Lung (tissue), 12 donors: ENCODE measurements around the gene ENOX2. TPM values are rescaled to one million over a fixed set of nuclear protein-coding genes. Genes with fewer than 3 reads are reported as not detected.

ENCODE experiments used
- ATAC-seq: fragments of 200-7000 bp; cut with Tn5 transposase; one replicate; pipeline ENCODE4 v1.9.1; 2020; ENCODE audit warnings: moderate number of reproducible peaks; ENCODE audit not compliant: insufficient read depth, low FRiP score
- DNase-seq, 3 donors: peaks; one replicate each; pipeline ENCODE4 v3.0.0-alpha.2; 2013 to 2017
- H3K27ac ChIP-seq, 2 donors: one replicate each; pipeline ENCODE4 v1.5.1; 2013; ENCODE audit warnings: mild to moderate bottlenecking in 2 of 2, moderate library complexity in 2 of 2, control low read depth in 1 of 2, inconsistent platforms in 1 of 2, low read depth in 1 of 2, low read length in 1 of 2
- H3K27me3 ChIP-seq, 3 donors: one replicate each; pipeline ENCODE4 v1.5.1; 2013; ENCODE audit warnings: low read length in 2 of 3; ENCODE audit not compliant: control insufficient read depth in 3 of 3, insufficient read depth in 3 of 3
- H3K36me3 ChIP-seq, 4 donors: one replicate each; pipeline ENCODE4 v1.5.1; 2013; ENCODE audit warnings: low read length in 4 of 4, mild to moderate bottlenecking in 1 of 4, moderate library complexity in 1 of 4; ENCODE audit not compliant: control insufficient read depth in 4 of 4, insufficient read depth in 4 of 4
- H3K4me1 ChIP-seq, 5 donors: one replicate each; pipeline ENCODE4 v1.5.1; 2013; ENCODE audit warnings: low read length in 5 of 5, mild to moderate bottlenecking in 2 of 5, moderate library complexity in 1 of 5; ENCODE audit not compliant: control insufficient read depth in 5 of 5, insufficient read depth in 5 of 5
- H3K4me3 ChIP-seq: one replicate; pipeline ENCODE4 v1.5.1; 2013; ENCODE audit warnings: mild to moderate bottlenecking, control low read depth, moderate library complexity
- H3K9ac ChIP-seq, 2 donors: one replicate each; pipeline ENCODE4 v1.5.1; 2013; ENCODE audit warnings: low read length in 2 of 2, control low read depth in 1 of 2; ENCODE audit not compliant: insufficient read depth in 1 of 2
- H3K9me3 ChIP-seq, 4 donors: one replicate each; pipeline ENCODE4 v1.5.1; 2013; ENCODE audit warnings: low read length in 3 of 4, mild to moderate bottlenecking in 1 of 4, moderate library complexity in 1 of 4; ENCODE audit not compliant: control insufficient read depth in 4 of 4, insufficient read depth in 3 of 4
- WGBS, 2 donors: extraction: QIAGEN DNeasy Blood & Tissue Kit; methylation state at CpG; one replicate each; pipeline ENCODE4 v1.1.7; 2013; 5-methylcytosine and 5-hydroxymethylcytosine counted together
- polyA plus RNA-seq, 2 donors: library from polyadenylated mRNA; stranded (reverse); fragments of 200-250 nt; gene quantifications; one replicate each; pipeline ENCODE4 v1.2.1, GENCODE V29; 2013
- total RNA-seq, 2 donors: library from RNA; depleted of rRNA in 1 of 2; stranded (reverse); fragments of >200 nt in 1 of 2; gene quantifications; one replicate each; pipeline ENCODE4 v1.2.1, GENCODE V29; 2014 to 2021
- TF ChIP-seq, protein P1 (sequence below): IDR thresholded peaks from 2 replicates; pipeline ENCODE4 v1.5.1; 2012; ENCODE audit warnings: mild to moderate bottlenecking; ENCODE audit errors: control extremely low read depth, extremely low read depth
- donor health status: control.
- donor health status: control.
- donor health status: Bipolar disorder and iron deficiency.
- donor health status: healthy.
- donor health status: DM: yes; HTN: yes; CAD: no.

ENOX2 gene
- total and polyA plus RNA-seq, 4 donors: 3.4 to 15.8 (median 10.8) TPM

DNA sequence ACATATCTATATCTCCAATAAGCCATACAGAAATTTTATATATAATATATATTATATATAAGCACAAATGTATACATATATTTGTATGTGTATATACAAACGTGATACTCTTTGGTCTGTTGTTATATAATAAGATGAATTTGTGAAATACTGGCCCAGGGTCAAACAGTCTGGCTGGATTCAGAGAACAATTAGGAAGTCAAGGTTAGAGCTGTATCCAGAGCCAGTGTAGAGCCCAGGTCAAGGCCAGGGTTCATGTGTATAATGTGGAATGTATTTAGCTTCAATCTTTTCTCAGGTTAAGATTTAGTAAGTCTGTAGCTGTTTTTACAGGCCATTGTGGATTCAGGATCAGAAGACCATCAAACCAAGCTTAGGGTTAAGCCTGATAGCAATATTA lies 3.8 kb upstream of the ENOX2 start:
- ATAC-seq (no peak), DNase-seq (no peak)
- TF ChIP-seq, protein P1, sequence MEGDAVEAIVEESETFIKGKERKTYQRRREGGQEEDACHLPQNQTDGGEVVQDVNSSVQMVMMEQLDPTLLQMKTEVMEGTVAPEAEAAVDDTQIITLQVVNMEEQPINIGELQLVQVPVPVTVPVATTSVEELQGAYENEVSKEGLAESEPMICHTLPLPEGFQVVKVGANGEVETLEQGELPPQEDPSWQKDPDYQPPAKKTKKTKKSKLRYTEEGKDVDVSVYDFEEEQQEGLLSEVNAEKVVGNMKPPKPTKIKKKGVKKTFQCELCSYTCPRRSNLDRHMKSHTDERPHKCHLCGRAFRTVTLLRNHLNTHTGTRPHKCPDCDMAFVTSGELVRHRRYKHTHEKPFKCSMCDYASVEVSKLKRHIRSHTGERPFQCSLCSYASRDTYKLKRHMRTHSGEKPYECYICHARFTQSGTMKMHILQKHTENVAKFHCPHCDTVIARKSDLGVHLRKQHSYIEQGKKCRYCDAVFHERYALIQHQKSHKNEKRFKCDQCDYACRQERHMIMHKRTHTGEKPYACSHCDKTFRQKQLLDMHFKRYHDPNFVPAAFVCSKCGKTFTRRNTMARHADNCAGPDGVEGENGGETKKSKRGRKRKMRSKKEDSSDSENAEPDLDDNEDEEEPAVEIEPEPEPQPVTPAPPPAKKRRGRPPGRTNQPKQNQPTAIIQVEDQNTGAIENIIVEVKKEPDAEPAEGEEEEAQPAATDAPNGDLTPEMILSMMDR: no peak
- Histone ChIP-seq H3K4me3 (no peak overlapping the region), H3K27ac (no peak overlapping the region), H3K9ac (no peak overlapping the region), H3K36me3 (no peaks in the 10 kb centered on the region), H3K9me3 (no peaks in the 10 kb centered on the region), H3K27me3 (peaks cover 0 to 18% (median 18%) of the 10 kb centered on the region in 3 donors), H3K4me1 (peaks cover 0 to 6% (median 0%) of the 10 kb centered on the region in 5 donors)
- 37 to 72% methylated on average over 1 of the region's 1 CpG for WGBS, 2 donors

- DNase-seq: no peak
- H3K27ac ChIP-seq: peak overlapping the region in 1 of 2 donors; percentile 95
- peaks cover 0 to 3% (median 0%) of the 10 kb centered on the region in 4 donors for H3K9me3 ChIP-seq
- peak; percentile 1 for ATAC-seq
- WGBS, 2 donors: 0 to 24% methylated on average over 8 to 11 of the region's 11 CpGs
- H3K4me1 ChIP-seq: peaks cover 0 to 8% (median 0%) of the 10 kb centered on the region in 5 donors
- peaks cover 0 to 36% (median 12%) of the 10 kb centered on the region in 3 donors for H3K27me3 ChIP-seq
- TF ChIP-seq, protein P1: no peak
- no peaks in the 10 kb centered on the region for H3K36me3 ChIP-seq
- peak overlapping the region; percentile 43 for H3K4me3 ChIP-seq
- peak overlapping the region in 1 of 2 donors; percentile 76 for H3K9ac ChIP-seq
Observed at GRCh38 chrX:130902446-130902782, 595 bp downstream of the ENOX2 start.

DNA sequence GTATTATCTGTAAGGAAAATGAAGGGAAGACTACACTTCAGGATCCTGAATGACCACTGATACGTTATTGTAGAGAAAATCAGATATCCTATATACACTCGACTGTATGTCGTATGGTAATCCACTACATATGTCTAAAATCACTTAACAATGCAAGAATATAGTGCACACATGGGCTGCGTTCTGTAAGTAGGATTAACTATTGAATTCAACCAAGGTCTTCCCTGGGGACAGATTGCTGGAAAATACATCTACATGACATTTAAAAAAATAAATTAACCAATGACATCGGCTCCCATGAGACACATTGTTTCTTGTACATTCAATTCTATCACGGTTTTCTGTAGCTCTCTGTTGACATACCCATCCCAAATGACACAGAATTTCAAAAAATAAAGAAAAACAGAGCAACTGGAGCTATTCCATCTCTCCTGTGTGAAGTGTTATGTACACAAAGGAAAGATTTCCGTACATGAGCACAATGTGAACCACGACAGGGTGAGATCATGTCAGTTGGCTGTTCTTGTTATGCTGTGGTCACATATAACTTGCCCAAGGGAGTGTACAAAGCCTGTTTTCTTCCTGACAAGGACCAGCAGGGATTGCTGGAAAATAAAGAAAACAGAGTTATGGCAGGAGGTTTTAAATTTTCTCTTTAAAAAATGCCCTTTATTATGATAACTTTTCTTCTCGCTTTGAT lies 6.1 kb downstream of the ENOX2 start:
- H3K9ac ChIP-seq: no peak overlapping the region
- ATAC-seq: no peak
- peaks cover 0 to 4% (median 0%) of the 10 kb centered on the region in 5 donors for H3K4me1 ChIP-seq
- peaks cover 0 to 55% (median 10%) of the 10 kb centered on the region in 3 donors for H3K27me3 ChIP-seq
- H3K36me3 ChIP-seq: peaks cover 0 to 1% (median 0%) of the 10 kb centered on the region in 4 donors
- H3K27ac ChIP-seq: no peak overlapping the region
- 75 to 90% methylated on average over 9 of the region's 9 CpGs for WGBS, 2 donors
- TF ChIP-seq, protein P1: no peak
- no peak overlapping the region for H3K4me3 ChIP-seq
- H3K9me3 ChIP-seq: peaks cover 0 to 3% (median 0%) of the 10 kb centered on the region in 4 donors
- DNase-seq: peak in 1 of 3 donors; percentile 27
